HepG2 (cell line): ENCODE measurements around the gene JAK1. TPM values are rescaled to one million over a fixed set of nuclear protein-coding genes. Genes with fewer than 3 reads are reported as not detected.

Experiments
- GTF2F1 ChIP-seq: fragments of 150-350 bp; IDR thresholded peaks from 2 replicates; pipeline ENCODE4 v1.6.1; 2014; ENCODE audit warnings: low read length
- KDM4B ChIP-seq: sonication (generic); formaldehyde crosslinking; IDR thresholded peaks from 2 replicates; pipeline ENCODE4 v1.4.0; 2020; ENCODE audit warnings: missing genetic modification reagents
- MZF1 ChIP-seq: sonication (generic); formaldehyde crosslinking; IDR thresholded peaks from 2 replicates; pipeline ENCODE4 v1.8.1; 2023; ENCODE audit warnings: mild to moderate bottlenecking, missing genetic modification reagents, borderline replicate concordance
- PHB2 ChIP-seq: fragments of 450-650 bp; IDR thresholded peaks from 2 replicates; pipeline ENCODE4 v1.6.1; 2018; ENCODE audit not compliant: partially characterized antibody
- RFX3 ChIP-seq: IDR thresholded peaks from 2 replicates; pipeline ENCODE4 v1.6.1; 2016; ENCODE audit warnings: missing biosample characterization, missing genetic modification reagents
- YEATS2 ChIP-seq: sonication (generic); formaldehyde crosslinking; IDR thresholded peaks from 2 replicates; pipeline ENCODE4 v1.4.0; 2020; ENCODE audit warnings: missing genetic modification reagents, borderline replicate concordance
- ZFP37 ChIP-seq: sonication (generic); formaldehyde crosslinking; IDR thresholded peaks from 2 replicates; pipeline ENCODE4 v1.4.0; 2020; ENCODE audit warnings: missing genetic modification reagents, borderline replicate concordance
- ZNF292 ChIP-seq: sonication (generic); formaldehyde crosslinking; IDR thresholded peaks from 2 replicates; pipeline ENCODE4 v1.8.1; 2022; ENCODE audit warnings: mild to moderate bottlenecking, low read depth, missing genetic modification reagents, borderline replicate concordance
- ZNF382 ChIP-seq: sonication (generic); formaldehyde crosslinking; IDR thresholded peaks from 2 replicates; pipeline ENCODE4 v1.5.0; 2020; ENCODE audit warnings: missing genetic modification reagents, mild to moderate bottlenecking, borderline replicate concordance
- ZNF619 ChIP-seq: sonication (generic); formaldehyde crosslinking; IDR thresholded peaks from 2 replicates; pipeline ENCODE4 v1.4.0; 2020; ENCODE audit warnings: mild to moderate bottlenecking, missing genetic modification reagents
- ZNF737 ChIP-seq: sonication (generic); formaldehyde crosslinking; IDR thresholded peaks from 2 replicates; pipeline ENCODE4 v1.5.0; 2020; ENCODE audit warnings: missing genetic modification reagents, mild to moderate bottlenecking, borderline replicate concordance
- ZNF841 ChIP-seq: sonication (generic); formaldehyde crosslinking; IDR thresholded peaks from 2 replicates; pipeline ENCODE4 v1.8.1; 2023; ENCODE audit warnings: missing genetic modification reagents, borderline replicate concordance
- ZSCAN31 ChIP-seq: sonication (generic); formaldehyde crosslinking; IDR thresholded peaks from 2 replicates; pipeline ENCODE4 v1.5.0; 2020; ENCODE audit warnings: low read depth, mild to moderate bottlenecking, missing genetic modification reagents
- polyA plus RNA-seq, 8 experiments: library from polyadenylated mRNA; depleted of rRNA in 3 of 8; stranded (reverse) in 7 of 8; unstranded in 1 of 8; fragments of >200 nt; fragmentation: Illumina TruSeq in 4 of 8; extraction: Trizol in 4 of 8; gene quantifications; 2 replicates each; pipeline versions ENCODE4 v1.2.1 to v1.2.3, GENCODE V29; 2011 to 2016; ENCODE audit warnings: low read depth in 4 of 8, missing spikeins in 1 of 8, mixed read lengths in 1 of 8; ENCODE audit not compliant: insufficient read depth in 1 of 8
- total RNA-seq, 5 experiments: library from RNA; depleted of rRNA; stranded (reverse); fragments of >200 nt; fragmentation: Illumina TruSeq; extraction: Trizol; gene quantifications; 2 replicates each; pipeline ENCODE4 v1.2.3, GENCODE V29; 2016; ENCODE audit warnings: low read depth in 1 of 5
- TF ChIP-seq, protein P1 (sequence below): sonication (generic); formaldehyde crosslinking; IDR thresholded peaks from 2 replicates; pipeline ENCODE4 v1.4.0; 2020; ENCODE audit warnings: missing genetic modification reagents, borderline replicate concordance
- TF ChIP-seq, protein P2 (sequence below): sonication (generic); formaldehyde crosslinking; IDR thresholded peaks from 2 replicates; pipeline ENCODE4 v1.4.0; 2020; ENCODE audit warnings: missing genetic modification reagents
- TF ChIP-seq, protein P3 (sequence below): sonication (generic); formaldehyde crosslinking; IDR thresholded peaks from 2 replicates; pipeline ENCODE4 v1.4.0; 2020; ENCODE audit warnings: missing genetic modification reagents, borderline replicate concordance
- TF ChIP-seq, protein P4 (sequence below): sonication (generic); formaldehyde crosslinking; IDR thresholded peaks from 2 replicates; pipeline ENCODE4 v1.4.0; 2020; ENCODE audit warnings: missing genetic modification reagents, mild to moderate bottlenecking, borderline replicate concordance

The JAK1 gene
- total and polyA plus RNA-seq, 2 of the 13 experiments (the other 11 are each of a cell fraction or from before 2014, with no cell fraction given) = 23.9 to 42.4 TPM

DNA sequence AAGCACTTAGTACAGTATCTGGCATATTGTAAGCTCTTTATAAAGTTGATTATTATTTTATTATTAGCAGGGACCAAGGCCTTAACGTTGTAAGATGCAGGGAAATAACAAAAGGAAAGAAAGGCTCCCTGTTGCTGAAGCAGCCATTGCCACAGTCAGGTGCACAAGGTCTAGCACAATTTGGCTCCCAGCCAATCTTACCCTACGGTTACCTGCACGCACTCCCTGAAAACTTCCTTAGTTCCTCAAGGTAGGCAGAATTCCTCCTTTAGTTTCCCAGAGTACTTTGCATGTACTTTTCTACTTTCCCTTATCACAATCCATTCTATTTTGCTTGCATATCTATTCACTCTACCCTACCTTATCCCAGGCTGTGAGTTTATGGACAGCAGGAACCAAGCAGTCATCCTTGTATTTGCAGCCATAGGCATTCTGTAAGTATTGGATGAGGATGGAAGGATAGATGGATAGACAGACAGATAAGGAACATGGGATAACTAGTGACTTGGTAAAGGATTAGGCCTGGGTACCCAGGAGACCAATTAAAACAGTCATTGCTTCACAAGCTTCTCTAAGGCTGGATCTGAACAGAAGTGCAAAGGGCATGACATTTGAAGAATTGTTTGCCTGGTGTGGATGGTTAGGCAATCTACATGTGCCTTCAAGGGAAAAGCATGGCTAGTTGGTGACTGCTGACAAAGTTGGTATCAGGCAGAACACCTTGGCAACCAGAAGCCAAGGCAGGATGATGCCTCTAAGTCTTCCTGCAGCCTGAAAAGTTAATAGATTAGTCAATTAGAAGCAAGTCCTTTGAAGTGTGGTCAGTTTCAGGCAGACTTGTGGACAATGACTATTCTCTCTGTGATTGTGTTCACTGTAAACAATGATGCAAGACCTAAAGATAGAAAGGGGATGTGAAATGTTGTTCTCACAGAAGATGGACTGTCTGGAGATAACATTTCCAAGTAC, 20.8 kb upstream of the JAK1 start (continued):
- TF ChIP-seq, protein P1, sequence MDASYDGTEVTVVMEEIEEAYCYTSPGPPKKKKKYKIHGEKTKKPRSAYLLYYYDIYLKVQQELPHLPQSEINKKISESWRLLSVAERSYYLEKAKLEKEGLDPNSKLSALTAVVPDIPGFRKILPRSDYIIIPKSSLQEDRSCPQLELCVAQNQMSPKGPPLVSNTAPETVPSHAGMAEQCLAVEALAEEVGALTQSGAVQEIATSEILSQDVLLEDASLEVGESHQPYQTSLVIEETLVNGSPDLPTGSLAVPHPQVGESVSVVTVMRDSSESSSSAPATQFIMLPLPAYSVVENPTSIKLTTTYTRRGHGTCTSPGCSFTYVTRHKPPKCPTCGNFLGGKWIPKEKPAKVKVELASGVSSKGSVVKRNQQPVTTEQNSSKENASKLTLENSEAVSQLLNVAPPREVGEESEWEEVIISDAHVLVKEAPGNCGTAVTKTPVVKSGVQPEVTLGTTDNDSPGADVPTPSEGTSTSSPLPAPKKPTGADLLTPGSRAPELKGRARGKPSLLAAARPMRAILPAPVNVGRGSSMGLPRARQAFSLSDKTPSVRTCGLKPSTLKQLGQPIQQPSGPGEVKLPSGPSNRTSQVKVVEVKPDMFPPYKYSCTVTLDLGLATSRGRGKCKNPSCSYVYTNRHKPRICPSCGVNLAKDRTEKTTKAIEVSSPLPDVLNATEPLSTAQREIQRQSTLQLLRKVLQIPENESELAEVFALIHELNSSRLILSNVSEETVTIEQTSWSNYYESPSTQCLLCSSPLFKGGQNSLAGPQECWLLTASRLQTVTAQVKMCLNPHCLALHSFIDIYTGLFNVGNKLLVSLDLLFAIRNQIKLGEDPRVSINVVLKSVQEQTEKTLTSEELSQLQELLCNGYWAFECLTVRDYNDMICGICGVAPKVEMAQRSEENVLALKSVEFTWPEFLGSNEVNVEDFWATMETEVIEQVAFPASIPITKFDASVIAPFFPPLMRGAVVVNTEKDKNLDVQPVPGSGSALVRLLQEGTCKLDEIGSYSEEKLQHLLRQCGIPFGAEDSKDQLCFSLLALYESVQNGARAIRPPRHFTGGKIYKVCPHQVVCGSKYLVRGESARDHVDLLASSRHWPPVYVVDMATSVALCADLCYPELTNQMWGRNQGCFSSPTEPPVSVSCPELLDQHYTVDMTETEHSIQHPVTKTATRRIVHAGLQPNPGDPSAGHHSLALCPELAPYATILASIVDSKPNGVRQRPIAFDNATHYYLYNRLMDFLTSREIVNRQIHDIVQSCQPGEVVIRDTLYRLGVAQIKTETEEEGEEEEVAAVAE (CRISPR knock-in tag) = no peak
- TF ChIP-seq ZNF292 (CRISPR knock-in tag) = no peak
- TF ChIP-seq KDM4B (CRISPR knock-in tag) = no peak
- TF ChIP-seq RFX3 (CRISPR knock-in tag) = peak; percentile 54
- TF ChIP-seq ZSCAN31 (CRISPR knock-in tag) = no peak
- peak; percentile 33; the same call in 1 of the 2 replicates for TF ChIP-seq YEATS2
- TF ChIP-seq GTF2F1 = no peak
- TF ChIP-seq ZNF737 (CRISPR knock-in tag) = no peak
- no peak for TF ChIP-seq ZNF841 (CRISPR knock-in tag)
- TF ChIP-seq ZNF382 (CRISPR knock-in tag) = no peak
- no peak for TF ChIP-seq ZNF619 (CRISPR knock-in tag)
- TF ChIP-seq, protein P2, sequence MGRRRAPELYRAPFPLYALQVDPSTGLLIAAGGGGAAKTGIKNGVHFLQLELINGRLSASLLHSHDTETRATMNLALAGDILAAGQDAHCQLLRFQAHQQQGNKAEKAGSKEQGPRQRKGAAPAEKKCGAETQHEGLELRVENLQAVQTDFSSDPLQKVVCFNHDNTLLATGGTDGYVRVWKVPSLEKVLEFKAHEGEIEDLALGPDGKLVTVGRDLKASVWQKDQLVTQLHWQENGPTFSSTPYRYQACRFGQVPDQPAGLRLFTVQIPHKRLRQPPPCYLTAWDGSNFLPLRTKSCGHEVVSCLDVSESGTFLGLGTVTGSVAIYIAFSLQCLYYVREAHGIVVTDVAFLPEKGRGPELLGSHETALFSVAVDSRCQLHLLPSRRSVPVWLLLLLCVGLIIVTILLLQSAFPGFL = no peak
- no peak for TF ChIP-seq ZFP37 (CRISPR knock-in tag)
- TF ChIP-seq MZF1 (CRISPR knock-in tag) = no peak
- TF ChIP-seq PHB2 = no peak
- TF ChIP-seq, protein P3, sequence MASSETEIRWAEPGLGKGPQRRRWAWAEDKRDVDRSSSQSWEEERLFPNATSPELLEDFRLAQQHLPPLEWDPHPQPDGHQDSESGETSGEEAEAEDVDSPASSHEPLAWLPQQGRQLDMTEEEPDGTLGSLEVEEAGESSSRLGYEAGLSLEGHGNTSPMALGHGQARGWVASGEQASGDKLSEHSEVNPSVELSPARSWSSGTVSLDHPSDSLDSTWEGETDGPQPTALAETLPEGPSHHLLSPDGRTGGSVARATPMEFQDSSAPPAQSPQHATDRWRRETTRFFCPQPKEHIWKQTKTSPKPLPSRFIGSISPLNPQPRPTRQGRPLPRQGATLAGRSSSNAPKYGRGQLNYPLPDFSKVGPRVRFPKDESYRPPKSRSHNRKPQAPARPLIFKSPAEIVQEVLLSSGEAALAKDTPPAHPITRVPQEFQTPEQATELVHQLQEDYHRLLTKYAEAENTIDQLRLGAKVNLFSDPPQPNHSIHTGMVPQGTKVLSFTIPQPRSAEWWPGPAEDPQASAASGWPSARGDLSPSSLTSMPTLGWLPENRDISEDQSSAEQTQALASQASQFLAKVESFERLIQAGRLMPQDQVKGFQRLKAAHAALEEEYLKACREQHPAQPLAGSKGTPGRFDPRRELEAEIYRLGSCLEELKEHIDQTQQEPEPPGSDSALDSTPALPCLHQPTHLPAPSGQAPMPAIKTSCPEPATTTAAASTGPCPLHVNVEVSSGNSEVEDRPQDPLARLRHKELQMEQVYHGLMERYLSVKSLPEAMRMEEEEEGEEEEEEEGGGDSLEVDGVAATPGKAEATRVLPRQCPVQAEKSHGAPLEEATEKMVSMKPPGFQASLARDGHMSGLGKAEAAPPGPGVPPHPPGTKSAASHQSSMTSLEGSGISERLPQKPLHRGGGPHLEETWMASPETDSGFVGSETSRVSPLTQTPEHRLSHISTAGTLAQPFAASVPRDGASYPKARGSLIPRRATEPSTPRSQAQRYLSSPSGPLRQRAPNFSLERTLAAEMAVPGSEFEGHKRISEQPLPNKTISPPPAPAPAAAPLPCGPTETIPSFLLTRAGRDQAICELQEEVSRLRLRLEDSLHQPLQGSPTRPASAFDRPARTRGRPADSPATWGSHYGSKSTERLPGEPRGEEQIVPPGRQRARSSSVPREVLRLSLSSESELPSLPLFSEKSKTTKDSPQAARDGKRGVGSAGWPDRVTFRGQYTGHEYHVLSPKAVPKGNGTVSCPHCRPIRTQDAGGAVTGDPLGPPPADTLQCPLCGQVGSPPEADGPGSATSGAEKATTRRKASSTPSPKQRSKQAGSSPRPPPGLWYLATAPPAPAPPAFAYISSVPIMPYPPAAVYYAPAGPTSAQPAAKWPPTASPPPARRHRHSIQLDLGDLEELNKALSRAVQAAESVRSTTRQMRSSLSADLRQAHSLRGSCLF = no peak
- TF ChIP-seq, protein P4, sequence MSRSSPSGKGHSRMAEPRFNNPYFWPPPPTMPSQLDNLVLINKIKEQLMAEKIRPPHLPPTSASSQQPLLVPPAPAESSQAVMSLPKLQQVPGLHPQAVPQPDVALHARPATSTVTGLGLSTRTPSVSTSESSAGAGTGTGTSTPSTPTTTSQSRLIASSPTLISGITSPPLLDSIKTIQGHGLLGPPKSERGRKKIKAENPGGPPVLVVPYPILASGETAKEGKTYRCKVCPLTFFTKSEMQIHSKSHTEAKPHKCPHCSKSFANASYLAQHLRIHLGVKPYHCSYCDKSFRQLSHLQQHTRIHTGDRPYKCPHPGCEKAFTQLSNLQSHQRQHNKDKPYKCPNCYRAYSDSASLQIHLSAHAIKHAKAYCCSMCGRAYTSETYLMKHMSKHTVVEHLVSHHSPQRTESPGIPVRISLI = no peak
